ENCODE results near the gene DDX21. TPM values are rescaled to one million over a fixed set of nuclear protein-coding genes. Genes with fewer than 3 reads are reported as not detected.
"Not testable (repeated sequence)": the region's sequence is repeated elsewhere in the genome, so short reads cannot be mapped to it uniquely, and the experiment has no call there.

The DDX21 gene
- 21.9 and 46.2 TPM in 2 replicates for polyA plus RNA-seq (2011; rRNA removed)
- 18.7 and 19.6 TPM in 2 replicates for polyA minus RNA-seq (2011; rRNA and poly(A)+ RNA removed)

- H3K36me3 ChIP-seq (ENCODE audit: control insufficient read depth, insufficient read depth, low read length), result no peaks in the 10 kb centered on the region; the same call in 1 of the 2 replicates
- TF ChIP-seq CTCF (IDR thresholded peaks at IDR 0.05; ENCODE audit: insufficient read depth, low read depth, low read length), result peak; percentile 67
- no peaks in the 10 kb centered on the region for H3K27me3 ChIP-seq (ENCODE audit: control insufficient read depth, insufficient read depth, low read length)
- peak; percentile 67 for DNase-seq (ENCODE audit: low read depth)
- ChIA-PET CTCF (interaction anchor here (0.6 to 2.0 kb wide), 14 partner anchors 10 to 438 kb away, joined by 3 to 5 read pairs (median 4); no protein-coding TSS in a partner anchor), POLR2A (no interaction called here)
- H3K4me3 ChIP-seq (ENCODE audit: low read depth, low read length), result peak within 1 kb of the TSS; percentile 94
Measured at GRCh38 chr10:68955832-68956532, at the start of gene DDX21. Gene DDX21, plus strand, starts transcription at chr10:68956170. Its CDS starts 56 bp downstream, at chr10:68956226.

DNA sequence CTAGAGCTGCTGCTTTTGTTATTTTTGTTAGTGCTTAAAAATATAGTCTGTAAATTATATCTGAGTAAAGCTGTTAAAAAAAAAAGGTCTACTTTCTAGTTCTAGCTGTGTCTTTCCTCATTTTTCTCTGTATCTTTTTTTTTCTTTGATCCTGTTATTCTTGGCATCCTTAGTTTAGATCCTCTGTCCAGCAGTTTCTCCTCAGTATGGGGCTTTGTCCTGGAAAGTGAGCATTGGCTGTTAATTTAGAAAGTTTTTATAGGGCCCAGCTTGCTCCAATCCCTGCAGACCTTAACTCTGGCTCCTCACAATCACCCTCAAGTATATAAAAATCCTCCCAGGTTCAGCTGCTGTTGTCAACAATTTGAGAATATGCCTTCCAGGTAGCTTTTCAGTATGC is 31.4 kb upstream of the DDX21 start:
- ChIA-PET POLR2A (no interaction called here), CTCF (interaction anchor here (1.3 kb wide), 1 partner anchor 16 kb away, joined by 3 read pairs; no protein-coding TSS in a partner anchor)
- Histone ChIP-seq H3K36me3 (ENCODE audit: control insufficient read depth, insufficient read depth, low read length) (peaks cover 5% of the 10 kb centered on the region), H3K27me3 (ENCODE audit: control insufficient read depth, insufficient read depth, low read length) (no peaks in the 10 kb centered on the region), H3K4me3 (ENCODE audit: low read depth, low read length) (no peak overlapping the region)
- DNase-seq (ENCODE audit: low read depth), result no peak
- TF ChIP-seq CTCF (IDR thresholded peaks at IDR 0.05; ENCODE audit: insufficient read depth, low read depth, low read length), result no peak

- POLR2A ChIA-PET, result no interaction called here
- no peak for TF ChIP-seq CTCF (IDR thresholded peaks at IDR 0.05; ENCODE audit: insufficient read depth, low read depth, low read length)
- Histone ChIP-seq H3K4me3 (ENCODE audit: low read depth, low read length) (no peak overlapping the region), H3K36me3 (ENCODE audit: control insufficient read depth, insufficient read depth, low read length) (peaks cover 1% of the 10 kb centered on the region; the same call in 1 of the 2 replicates), H3K27me3 (ENCODE audit: control insufficient read depth, insufficient read depth, low read length) (no peaks in the 10 kb centered on the region)
- CTCF ChIA-PET, result interaction anchor here (0.6 to 1.5 kb wide), 2 partner anchors 11 to 71 kb away, joined by 4 read pairs; no protein-coding TSS in a partner anchor
- no peak for DNase-seq (ENCODE audit: low read depth)
Measured at GRCh38 chr10:68925489-68925888, 30.5 kb upstream of the DDX21 start.

- POLR2A ChIA-PET; DNase-seq (ENCODE audit: low read depth); CTCF ChIA-PET; H3K27me3 ChIP-seq (ENCODE audit: control insufficient read depth, insufficient read depth, low read length); H3K4me3 ChIP-seq (ENCODE audit: low read depth, low read length); H3K36me3 ChIP-seq (ENCODE audit: control insufficient read depth, insufficient read depth, low read length): not testable (repeated sequence)
Measured at GRCh38 chr10:68929157-68929556, 26.8 kb upstream of the DDX21 start.

DNA sequence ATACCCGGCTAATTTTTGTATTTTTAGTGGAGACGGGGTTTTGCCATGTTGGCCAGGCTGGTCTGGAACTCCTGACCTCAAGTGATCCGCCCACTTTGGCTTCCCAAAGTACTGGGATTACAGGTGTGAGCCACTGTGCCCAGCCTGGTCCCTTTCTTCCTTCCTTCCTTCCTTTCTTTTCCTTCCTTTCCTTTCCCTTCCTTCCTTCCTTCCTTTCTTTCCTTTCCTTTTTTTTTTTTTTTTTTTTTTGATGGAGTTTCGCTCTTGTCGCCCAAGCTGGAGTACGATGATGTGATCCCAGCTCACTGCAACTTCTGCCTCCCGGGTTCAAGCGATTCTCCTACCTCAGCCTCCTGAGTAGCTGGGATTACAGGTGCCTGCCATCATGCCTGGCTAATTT is 26.1 kb upstream of the DDX21 start:
- POLR2A ChIA-PET; H3K4me3 ChIP-seq (ENCODE audit: low read depth, low read length); CTCF ChIA-PET; DNase-seq (ENCODE audit: low read depth); H3K27me3 ChIP-seq (ENCODE audit: control insufficient read depth, insufficient read depth, low read length); H3K36me3 ChIP-seq (ENCODE audit: control insufficient read depth, insufficient read depth, low read length): not testable (repeated sequence)

DNA sequence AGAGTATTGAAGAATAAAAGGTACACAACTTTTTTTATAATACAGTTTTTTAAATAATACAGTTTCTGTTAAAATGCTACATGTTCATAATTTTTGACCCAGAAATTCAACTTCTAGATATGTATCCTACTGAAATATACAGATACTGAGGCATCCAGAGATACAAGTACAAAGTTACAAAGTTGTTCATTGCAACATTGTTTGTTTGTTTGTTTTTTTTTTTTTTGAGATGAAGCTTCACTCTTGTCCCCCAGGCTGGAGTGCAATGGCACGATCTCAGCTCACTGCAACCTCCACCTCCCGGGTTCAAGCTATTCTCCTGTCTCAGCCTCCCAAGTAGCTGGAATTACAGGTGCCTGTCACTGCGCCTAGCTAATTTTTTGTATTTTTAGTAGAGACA is 23.1 kb upstream of the DDX21 start:
- POLR2A ChIA-PET; CTCF ChIA-PET; DNase-seq (ENCODE audit: low read depth); H3K4me3 ChIP-seq (ENCODE audit: low read depth, low read length); H3K36me3 ChIP-seq (ENCODE audit: control insufficient read depth, insufficient read depth, low read length); H3K27me3 ChIP-seq (ENCODE audit: control insufficient read depth, insufficient read depth, low read length): not testable (repeated sequence)

- POLR2A ChIA-PET, result no interaction called here
Measured at GRCh38 chr10:68934994-68935393, 21.0 kb upstream of the DDX21 start.

More at GRCh38 chr10:68934994-68935393, 21.0 kb upstream of the DDX21 start:
- Histone ChIP-seq H3K27me3 (ENCODE audit: control insufficient read depth, insufficient read depth, low read length) (no peaks in the 10 kb centered on the region), H3K36me3 (ENCODE audit: control insufficient read depth, insufficient read depth, low read length) (peaks cover 3% of the 10 kb centered on the region; the same call in 1 of the 2 replicates), H3K4me3 (ENCODE audit: low read depth, low read length) (no peak overlapping the region)
- CTCF ChIA-PET, result no interaction called here
- no peak for DNase-seq (ENCODE audit: low read depth)
- TF ChIP-seq CTCF (IDR thresholded peaks at IDR 0.05; ENCODE audit: insufficient read depth, low read depth, low read length), result no peak
